GM12891 (cell line): ENCODE results near the gene EPS8L3.

Source experiments
- PAX5 ChIP-seq: IDR thresholded peaks from 2 replicates; pipeline ENCODE4 v1.6.1; 2011; ENCODE audit warnings: low read length, moderate library complexity, mild to moderate bottlenecking; ENCODE audit not compliant: insufficient read depth, severe bottlenecking
- POLR2A ChIP-seq: IDR thresholded peaks from 2 replicates; pipeline ENCODE4 v1.6.1; 2011; ENCODE audit warnings: low read depth, low read length, control low read depth
- POLR2AphosphoS5 ChIP-seq: IDR thresholded peaks from 2 replicates; pipeline ENCODE4 v1.6.1; 2011; ENCODE audit warnings: low read depth, low read length, control low read depth
- SPI1 ChIP-seq: IDR thresholded peaks from 2 replicates; pipeline ENCODE4 v1.6.1; 2011; ENCODE audit warnings: low read depth, low read length, control low read depth
- TAF1 ChIP-seq: IDR thresholded peaks from 2 replicates; pipeline ENCODE4 v1.6.1; 2011; ENCODE audit warnings: low read depth, low read length, control low read depth

DNA sequence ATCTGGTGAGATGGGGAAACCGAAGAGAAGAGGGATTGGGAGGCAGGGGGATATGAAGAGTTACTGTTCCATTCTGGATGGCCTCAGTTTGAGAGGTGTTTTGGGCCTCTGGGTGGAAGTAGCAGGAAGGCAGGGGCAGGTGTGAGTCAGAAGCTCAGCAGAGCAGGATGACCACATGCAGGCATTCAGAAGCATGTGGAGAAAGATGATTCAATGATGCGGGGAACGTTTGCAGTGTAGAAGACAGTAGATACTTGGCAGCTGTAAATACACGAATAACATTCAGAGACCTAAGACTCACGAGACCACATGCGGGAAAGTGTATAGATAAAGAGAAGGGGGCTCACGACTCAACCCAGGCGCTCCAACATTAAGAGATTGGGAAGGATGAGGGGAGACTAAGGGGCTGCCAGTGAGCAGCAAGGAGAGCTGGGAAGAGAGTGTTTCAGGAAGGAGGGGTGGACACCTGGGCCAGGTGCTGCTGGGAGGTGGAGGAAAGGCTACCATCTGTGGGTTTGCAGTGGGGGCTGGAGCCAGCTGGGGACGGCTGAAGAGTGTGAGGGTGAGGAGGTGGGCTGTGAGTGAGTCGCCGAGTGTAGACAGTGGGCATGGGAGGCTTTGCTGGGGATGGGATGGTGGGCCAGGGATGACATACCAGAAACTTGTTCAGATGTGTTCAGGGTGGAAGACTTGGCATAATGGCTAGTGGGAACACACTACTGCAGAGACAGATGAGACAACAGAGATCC, 5.8 kb upstream of the EPS8L3 start:
- TF ChIP-seq TAF1 (no peak), POLR2A (no peak), POLR2AphosphoS5 (no peak), PAX5 (no peak), SPI1 (no peak)
